ENCODE data around the gene BLOC1S4.

BLOC1S4 gene

GRCh38 chr4:6688879-6689505, 27.0 kb upstream of the BLOC1S4 start:
- no peak for DNase-seq (ENCODE audit: low read depth, low spot score)
- peak overlapping the region; percentile 68 for H3K27ac ChIP-seq

GRCh38 chr4:6689506-6689960, 26.4 kb upstream of the BLOC1S4 start:
- H3K27ac ChIP-seq = peak overlapping the region; percentile 68
- no peak for DNase-seq (ENCODE audit: low read depth, low spot score)

- H3K27ac ChIP-seq = peak overlapping the region; percentile 81
- no peak for DNase-seq (ENCODE audit: low read depth, low spot score)
Measured at GRCh38 chr4:6692379-6692778, 23.6 kb upstream of the BLOC1S4 start.

GRCh38 chr4:6692806-6693205, 23.2 kb upstream of the BLOC1S4 start:
- DNase-seq (ENCODE audit: low read depth, low spot score) = no peak
- H3K27ac ChIP-seq = peak overlapping the region; percentile 81

DNA sequence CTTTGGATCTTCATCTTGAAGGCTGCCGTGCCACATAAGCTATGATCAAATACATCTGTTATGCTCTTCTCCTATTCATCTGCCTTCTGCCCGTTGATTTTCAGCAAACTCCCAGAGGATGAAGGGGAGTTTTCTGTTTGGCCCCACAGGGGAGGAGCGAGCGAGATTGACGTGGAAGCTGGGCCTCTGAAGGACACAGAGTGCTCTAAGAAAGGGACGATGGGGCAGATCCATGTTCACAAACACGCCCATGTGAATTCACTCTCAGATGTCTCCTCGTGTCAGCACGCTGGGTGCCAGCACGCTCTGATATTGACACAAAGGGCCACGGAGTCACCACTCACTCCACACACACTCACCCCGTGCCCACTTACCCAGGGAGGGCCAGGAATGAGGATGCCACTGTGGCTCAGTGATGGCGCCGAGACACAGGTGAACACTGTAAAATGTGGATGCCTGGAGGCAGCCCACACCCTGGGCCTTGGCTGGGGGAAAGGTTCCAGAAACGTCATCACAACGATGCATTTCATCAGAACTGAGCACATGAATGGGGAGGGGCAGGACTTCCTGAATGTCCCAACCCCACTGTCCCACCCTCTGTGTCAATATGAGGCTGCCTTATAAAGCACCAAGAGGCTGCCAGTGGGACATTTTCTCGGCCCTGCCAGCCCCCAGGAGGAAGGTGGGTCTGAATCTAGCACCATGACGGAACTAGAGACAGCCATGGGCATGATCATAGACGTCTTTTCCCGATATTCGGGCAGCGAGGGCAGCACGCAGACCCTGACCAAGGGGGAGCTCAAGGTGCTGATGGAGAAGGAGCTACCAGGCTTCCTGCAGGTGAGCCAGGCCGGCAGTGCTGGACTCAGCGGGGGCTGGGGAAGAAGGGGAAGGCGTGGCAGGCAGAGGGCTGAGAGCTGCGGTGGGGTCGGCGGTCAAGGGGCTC, 22.5 kb upstream of the BLOC1S4 start, which contains the start of gene S100P:
S100P (plus strand) TSS at position 648 of the 946 bp plus-strand sequence; CDS start at position 703, 55 bp downstream.
- DNase-seq (ENCODE audit: low read depth, low spot score) = no peak
- H3K27ac ChIP-seq = peak within 1 kb of the TSS; percentile 81

DNA sequence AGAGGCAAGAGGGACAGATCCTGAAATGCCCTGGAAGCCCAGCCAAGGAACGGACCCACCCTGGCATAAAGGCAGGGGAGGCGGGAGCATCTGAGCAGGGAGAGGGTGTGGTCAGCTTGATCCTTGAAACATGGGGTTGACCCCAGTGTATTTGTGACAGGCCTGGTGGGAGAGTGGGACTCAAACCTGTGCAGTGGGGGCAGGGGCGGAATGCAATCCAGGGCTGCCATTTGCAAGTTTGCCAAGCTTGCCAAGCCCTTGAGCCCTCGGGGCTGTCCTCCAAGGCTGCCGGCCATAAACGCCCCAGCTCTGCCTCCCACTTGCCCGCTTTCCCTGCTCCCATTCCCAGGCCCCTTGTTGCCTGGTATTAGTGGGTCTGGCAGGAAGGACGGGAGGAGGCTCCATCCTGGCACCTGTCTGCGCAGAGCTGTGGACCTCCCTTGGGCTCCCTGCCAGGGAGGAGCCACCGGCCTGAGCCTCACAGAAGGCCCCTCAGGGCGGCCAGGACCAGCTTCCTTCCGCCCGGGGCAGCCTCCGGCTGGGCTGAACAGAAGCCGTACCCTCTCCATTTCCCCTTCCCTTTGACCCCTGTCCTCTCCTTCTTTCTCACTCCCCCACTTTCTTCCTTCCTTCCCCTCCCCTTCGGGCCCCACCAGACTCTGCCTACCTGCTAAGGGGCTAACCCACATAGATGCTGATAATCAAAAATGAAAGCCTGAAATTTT, 21.6 kb upstream of the BLOC1S4 start:
- no peak for DNase-seq (ENCODE audit: low read depth, low spot score)

GRCh38 chr4:6695660-6696610, 20.0 kb upstream of the BLOC1S4 start:
- peak overlapping the region; percentile 81 for H3K27ac ChIP-seq
- no peak for DNase-seq (ENCODE audit: low read depth, low spot score)

More for the DNA sequence above, 21.6 kb upstream of the BLOC1S4 start:
- peak overlapping the region; percentile 81 for H3K27ac ChIP-seq

DNA sequence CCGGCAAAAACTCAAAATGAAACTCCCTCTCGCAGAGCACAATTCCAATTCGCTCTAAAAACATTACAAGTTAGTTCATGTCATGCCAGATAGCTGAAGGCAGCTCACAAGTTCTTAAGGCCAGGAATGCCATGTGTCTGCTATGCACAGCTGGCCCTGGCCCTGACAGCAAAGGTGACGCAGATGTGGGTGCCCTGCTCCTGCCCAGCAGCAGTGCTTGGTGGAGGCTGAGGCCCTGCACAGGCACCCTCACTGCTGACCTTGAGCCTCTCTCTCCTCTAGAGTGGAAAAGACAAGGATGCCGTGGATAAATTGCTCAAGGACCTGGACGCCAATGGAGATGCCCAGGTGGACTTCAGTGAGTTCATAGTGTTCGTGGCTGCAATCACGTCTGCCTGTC, 19.4 kb upstream of the BLOC1S4 start:
- no peak for DNase-seq (ENCODE audit: low read depth, low spot score)
- H3K27ac ChIP-seq = peak overlapping the region; percentile 81

- H3K27ac ChIP-seq = peak overlapping the region; percentile 81
- no peak for DNase-seq (ENCODE audit: low read depth, low spot score)
Measured at GRCh38 chr4:6697131-6697530, 18.8 kb upstream of the BLOC1S4 start.

- H3K27ac ChIP-seq = no peak overlapping the region
- no peak for DNase-seq (ENCODE audit: low read depth, low spot score)
Measured at GRCh38 chr4:6699388-6699787, 16.6 kb upstream of the BLOC1S4 start.

DNA sequence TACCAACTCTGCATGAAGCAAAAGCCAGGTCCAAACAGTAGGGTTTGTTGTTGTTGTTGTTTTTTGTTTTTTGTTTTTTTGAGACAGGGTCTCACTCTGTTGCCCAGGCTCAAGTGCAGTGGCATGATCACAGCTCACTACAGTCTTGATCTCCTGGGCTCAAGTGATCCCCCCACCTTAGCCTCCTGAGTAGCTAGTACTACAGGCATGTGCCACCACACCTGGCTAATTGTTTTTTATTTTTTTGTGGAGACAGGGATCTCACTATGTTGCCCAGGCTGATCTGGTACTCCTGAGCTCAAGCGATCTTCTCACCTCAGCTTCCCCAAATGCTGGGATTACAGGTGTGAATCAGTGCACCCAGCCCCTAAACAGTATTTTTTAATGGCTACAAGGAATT, 16.1 kb upstream of the BLOC1S4 start:
- no peak overlapping the region for H3K27ac ChIP-seq
- DNase-seq (ENCODE audit: low read depth, low spot score) = no peak

- DNase-seq (ENCODE audit: low read depth, low spot score) = no peak
- H3K27ac ChIP-seq = no peak overlapping the region
Measured at GRCh38 chr4:6701371-6701770, 14.6 kb upstream of the BLOC1S4 start.

DNA sequence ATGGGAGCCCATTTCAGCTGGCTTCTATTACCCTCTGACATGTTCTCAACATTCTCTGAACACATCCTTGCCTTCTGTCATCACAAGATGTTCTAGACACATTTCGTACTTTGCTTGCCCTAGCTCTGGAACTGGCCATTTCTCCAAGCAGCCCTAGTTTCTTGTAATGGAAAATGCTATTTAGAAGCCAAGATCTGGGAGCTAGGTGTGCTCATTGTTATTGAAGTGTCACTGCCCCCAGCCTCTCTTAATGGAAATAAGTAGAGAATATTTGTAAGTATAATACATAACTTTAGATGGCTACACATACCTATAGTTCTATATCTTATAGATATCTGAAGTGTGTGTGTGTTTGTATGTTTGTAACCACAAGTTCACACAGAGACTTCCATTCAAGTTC, 13.2 kb upstream of the BLOC1S4 start:
- no peak for DNase-seq (ENCODE audit: low read depth, low spot score)

GRCh38 chr4:6703786-6704185, 12.2 kb upstream of the BLOC1S4 start:
- DNase-seq (ENCODE audit: low read depth, low spot score) = no peak
- no peak overlapping the region for H3K27ac ChIP-seq

More for the DNA sequence above, 13.2 kb upstream of the BLOC1S4 start:
- no peak overlapping the region for H3K27ac ChIP-seq

GRCh38 chr4:6705646-6706045, 10.3 kb upstream of the BLOC1S4 start:
- no peak overlapping the region for H3K27ac ChIP-seq
- no peak for DNase-seq (ENCODE audit: low read depth, low spot score)

DNA sequence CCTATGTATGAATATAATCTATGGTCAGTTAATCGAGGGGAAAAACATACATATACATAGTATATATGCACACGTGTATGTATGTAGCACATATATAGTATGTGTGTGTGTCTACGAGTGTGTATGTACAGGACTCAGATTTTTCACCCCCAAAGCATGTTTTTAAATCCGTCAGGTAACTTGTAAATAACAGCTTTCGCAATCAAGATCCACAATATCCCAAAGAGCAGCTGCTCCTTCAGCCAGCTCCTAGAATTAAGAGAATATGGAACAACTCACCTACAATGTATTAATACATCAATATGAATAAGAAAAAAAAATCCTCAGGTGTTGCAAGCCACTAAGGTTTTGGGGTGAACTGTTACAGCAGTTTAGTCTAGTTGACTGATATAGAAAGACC, 9.8 kb upstream of the BLOC1S4 start:
- no peak overlapping the region for H3K27ac ChIP-seq
- no peak for DNase-seq (ENCODE audit: low read depth, low spot score)

DNA sequence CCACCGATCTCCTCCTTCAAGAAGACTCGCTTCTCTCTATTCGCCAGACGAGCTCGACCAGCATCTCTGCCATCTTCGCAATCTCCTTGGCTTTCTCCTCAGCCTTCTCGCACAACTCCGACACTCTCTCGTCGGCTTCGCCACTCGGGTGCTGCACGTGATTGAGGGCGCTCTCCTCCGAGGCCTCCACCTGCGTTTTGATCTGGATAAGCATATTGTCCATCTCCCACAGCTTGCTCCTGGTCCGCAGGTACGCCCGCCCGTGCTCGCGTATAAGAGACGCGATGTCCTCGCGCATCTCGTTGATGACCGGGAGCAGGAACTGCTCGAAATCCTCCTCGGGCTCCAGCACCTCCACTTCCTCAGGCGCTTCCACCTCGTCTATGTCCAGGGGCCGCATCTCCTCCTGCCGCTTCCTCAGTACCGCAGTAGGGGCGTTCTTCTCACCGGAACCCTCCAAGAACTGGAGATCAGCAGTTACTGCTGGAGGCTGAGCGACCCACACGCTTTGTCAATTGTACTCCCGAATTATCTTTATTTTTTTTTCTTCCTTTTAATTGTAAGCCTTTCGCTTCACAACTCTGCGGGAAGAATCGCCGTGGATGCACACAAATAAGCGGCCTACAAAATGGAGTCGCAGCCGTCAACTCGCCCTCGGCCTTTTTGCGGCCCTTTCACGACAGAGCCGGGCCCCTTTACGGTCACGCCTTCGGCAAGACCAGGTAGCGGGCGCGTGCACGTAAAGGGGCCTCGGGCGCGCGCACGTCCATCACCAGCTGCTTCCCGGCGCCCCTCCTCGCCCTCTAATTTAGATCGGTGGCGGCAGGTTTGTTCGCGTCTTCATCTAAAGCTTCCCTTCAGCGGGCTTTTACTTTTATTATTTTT, 6.5 kb upstream of the BLOC1S4 start, which contains the start of gene MRFAP1L1:
MRFAP1L1 (minus strand) TSS at position 636 of the 885 bp plus-strand sequence; CDS start at position 400, 236 bp downstream.
- H3K27ac ChIP-seq = peak within 1 kb of the TSS; percentile 85
- DNase-seq (ENCODE audit: low read depth, low spot score) = peak; percentile 89

DNA sequence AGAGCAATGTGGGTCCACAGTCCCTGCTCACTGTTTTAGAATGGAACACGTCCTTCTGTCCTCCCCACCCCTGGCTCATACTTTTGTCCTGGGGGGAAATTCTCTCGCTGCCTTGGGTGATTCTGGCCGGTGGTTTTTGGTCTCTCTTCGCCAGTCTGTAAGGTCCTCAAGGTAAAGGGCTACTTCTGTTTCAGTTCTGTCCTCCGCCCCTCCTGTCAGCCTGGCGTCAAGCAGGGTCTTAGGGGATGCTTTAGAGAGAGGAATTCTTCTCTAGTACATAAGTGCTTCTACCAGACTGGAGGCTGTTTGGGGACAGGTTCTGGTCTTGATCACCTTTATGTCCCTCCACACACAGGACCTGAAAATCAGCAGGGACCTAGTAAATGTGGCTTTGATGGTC, 5.7 kb upstream of the BLOC1S4 start:
- H3K27ac ChIP-seq = peak overlapping the region; percentile 85
- DNase-seq (ENCODE audit: low read depth, low spot score) = no peak
